Peyer's patch (tissue), 4 donors: Measurements from ENCODE around the gene AKAP6. TPM values are rescaled to one million over a fixed set of nuclear protein-coding genes. Genes with fewer than 3 reads are reported as not detected.
A peak's percentile ranks its signal among the peaks of the same experiment; 100 is the strongest.

Experiments
- DNase-seq, 3 donors: peaks; one replicate each; pipeline ENCODE4 v3.0.0-alpha.2; 2017 to 2019
- H3K27ac ChIP-seq, 4 donors: fragments of 200-600 bp; sonication (generic); one replicate each; pipeline ENCODE4 v1.5.1; 2016 to 2019
- H3K27me3 ChIP-seq, 2 donors: fragments of 200-600 bp; sonication (generic); one replicate each; pipeline ENCODE4 v1.5.1; 2019
- H3K36me3 ChIP-seq, 3 donors: fragments of 200-600 bp; sonication (generic); one replicate each; pipeline ENCODE4 v1.5.1; 2016 to 2019
- H3K4me1 ChIP-seq, 4 donors: fragments of 200-600 bp; sonication (generic); one replicate each; pipeline ENCODE4 v1.5.1; 2016 to 2019
- H3K4me3 ChIP-seq, 4 donors: fragments of 200-600 bp; sonication (generic); 1 replicate in 3 of 4; 2 replicates in 1 of 4; pipeline ENCODE4 v1.5.1; 2016 to 2019; ENCODE audit warnings: mild to moderate bottlenecking in 1 of 4
- H3K9me3 ChIP-seq, 4 donors: fragments of 200-600 bp; sonication (generic); one replicate each; pipeline ENCODE4 v1.5.1; 2016 to 2019; ENCODE audit warnings: mild to moderate bottlenecking in 1 of 4
- POLR2A ChIP-seq, 2 donors: fragments of 450-650 bp; IDR thresholded peaks; one replicate each; pipeline ENCODE4 v1.5.1; 2017; ENCODE audit warnings: antibody characterized with exemption in 2 of 2, mild to moderate bottlenecking in 2 of 2, moderate library complexity in 2 of 2
- total RNA-seq, 4 donors: library from RNA; depleted of rRNA; stranded (reverse); fragments of >200 nt; gene quantifications; one replicate each; pipeline ENCODE4 v1.1.0, GENCODE V29; 2016
- TF ChIP-seq, protein P1 (sequence below), 6 experiments: fragments of 450-650 bp in 4 of 6; fragments of 200-600 bp in 2 of 6; sonication (generic) in 1 of 6; IDR thresholded peaks; one replicate each; pipeline ENCODE4 v1.5.1; 2017 to 2019; ENCODE audit warnings: antibody characterized with exemption in 6 of 6, mild to moderate bottlenecking in 3 of 6, moderate library complexity in 1 of 6

AKAP6 gene
- total RNA-seq, 4 donors from 2014 or later = 7.6 to 21.5 (median 12.2) TPM

GRCh38 chr14:32698831-32699230 is 369.7 kb downstream of the AKAP6 start:
- H3K27ac ChIP-seq = no peak overlapping the region
- TF ChIP-seq, protein P1, sequence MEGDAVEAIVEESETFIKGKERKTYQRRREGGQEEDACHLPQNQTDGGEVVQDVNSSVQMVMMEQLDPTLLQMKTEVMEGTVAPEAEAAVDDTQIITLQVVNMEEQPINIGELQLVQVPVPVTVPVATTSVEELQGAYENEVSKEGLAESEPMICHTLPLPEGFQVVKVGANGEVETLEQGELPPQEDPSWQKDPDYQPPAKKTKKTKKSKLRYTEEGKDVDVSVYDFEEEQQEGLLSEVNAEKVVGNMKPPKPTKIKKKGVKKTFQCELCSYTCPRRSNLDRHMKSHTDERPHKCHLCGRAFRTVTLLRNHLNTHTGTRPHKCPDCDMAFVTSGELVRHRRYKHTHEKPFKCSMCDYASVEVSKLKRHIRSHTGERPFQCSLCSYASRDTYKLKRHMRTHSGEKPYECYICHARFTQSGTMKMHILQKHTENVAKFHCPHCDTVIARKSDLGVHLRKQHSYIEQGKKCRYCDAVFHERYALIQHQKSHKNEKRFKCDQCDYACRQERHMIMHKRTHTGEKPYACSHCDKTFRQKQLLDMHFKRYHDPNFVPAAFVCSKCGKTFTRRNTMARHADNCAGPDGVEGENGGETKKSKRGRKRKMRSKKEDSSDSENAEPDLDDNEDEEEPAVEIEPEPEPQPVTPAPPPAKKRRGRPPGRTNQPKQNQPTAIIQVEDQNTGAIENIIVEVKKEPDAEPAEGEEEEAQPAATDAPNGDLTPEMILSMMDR (IDR thresholded peaks at IDR 0.05) = no peak
- TF ChIP-seq POLR2A (IDR thresholded peaks at IDR 0.05) = no peak
- no peaks in the 10 kb centered on the region for H3K36me3 ChIP-seq
- no peak for DNase-seq
- no peaks in the 10 kb centered on the region for H3K4me1 ChIP-seq
- H3K27me3 ChIP-seq = no peaks in the 10 kb centered on the region
- no peaks in the 10 kb centered on the region for H3K9me3 ChIP-seq
- no peak overlapping the region for H3K4me3 ChIP-seq

DNA sequence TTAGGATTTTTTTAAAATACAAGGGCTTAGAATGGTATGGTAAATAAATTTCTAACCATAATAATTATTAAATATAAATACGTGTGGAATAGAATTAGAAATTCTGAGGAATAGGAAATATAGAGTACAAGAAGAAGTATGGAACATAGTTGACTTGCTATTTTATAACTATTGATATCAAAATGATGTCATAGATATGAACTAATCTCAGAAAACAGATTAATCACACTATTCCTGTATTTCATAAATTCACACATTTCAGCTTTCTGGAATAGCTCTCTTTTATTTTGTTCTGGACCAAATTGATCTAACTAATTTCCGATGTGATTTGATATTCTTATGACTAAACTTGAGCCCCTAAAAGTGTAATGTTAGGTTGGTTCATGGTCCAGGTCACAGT is 372.4 kb downstream of the AKAP6 start:
- TF ChIP-seq POLR2A (IDR thresholded peaks at IDR 0.05) = no peak
- H3K27me3 ChIP-seq = no peaks in the 10 kb centered on the region
- no peaks in the 10 kb centered on the region for H3K9me3 ChIP-seq
- H3K4me1 ChIP-seq = no peaks in the 10 kb centered on the region
- H3K36me3 ChIP-seq = no peaks in the 10 kb centered on the region
- no peak for DNase-seq
- H3K4me3 ChIP-seq = no peak overlapping the region
- H3K27ac ChIP-seq = no peak overlapping the region

DNA sequence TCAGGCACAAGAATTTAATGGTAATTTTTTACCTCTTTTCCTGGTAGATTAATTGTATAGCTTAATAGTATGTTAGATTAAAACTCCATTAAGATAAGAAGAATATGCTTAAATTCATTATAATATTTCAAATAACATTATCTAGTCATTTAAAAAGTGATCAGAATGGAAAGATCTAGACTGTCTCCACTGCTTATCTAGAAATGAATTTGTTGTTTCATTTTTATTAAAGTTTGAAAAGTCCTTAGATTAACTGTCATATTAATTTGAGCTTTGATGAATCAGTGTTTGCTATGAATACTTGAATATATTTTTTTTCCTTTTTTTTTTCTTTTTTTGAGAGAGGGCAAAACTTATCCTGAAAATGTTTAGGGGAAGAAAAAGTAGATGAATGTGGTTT is 373.0 kb downstream of the AKAP6 start:
- Histone ChIP-seq H3K27ac (peak overlapping the region in 2 of 4 donors; percentile 44 to 62), H3K27me3 (no peaks in the 10 kb centered on the region), H3K4me3 (no peak overlapping the region), H3K9me3 (no peaks in the 10 kb centered on the region), H3K4me1 (no peaks in the 10 kb centered on the region), H3K36me3 (no peaks in the 10 kb centered on the region)
- no peak for DNase-seq
- TF ChIP-seq, protein P1 (IDR thresholded peaks at IDR 0.05) = no peak
- no peak for TF ChIP-seq POLR2A (IDR thresholded peaks at IDR 0.05)

DNA sequence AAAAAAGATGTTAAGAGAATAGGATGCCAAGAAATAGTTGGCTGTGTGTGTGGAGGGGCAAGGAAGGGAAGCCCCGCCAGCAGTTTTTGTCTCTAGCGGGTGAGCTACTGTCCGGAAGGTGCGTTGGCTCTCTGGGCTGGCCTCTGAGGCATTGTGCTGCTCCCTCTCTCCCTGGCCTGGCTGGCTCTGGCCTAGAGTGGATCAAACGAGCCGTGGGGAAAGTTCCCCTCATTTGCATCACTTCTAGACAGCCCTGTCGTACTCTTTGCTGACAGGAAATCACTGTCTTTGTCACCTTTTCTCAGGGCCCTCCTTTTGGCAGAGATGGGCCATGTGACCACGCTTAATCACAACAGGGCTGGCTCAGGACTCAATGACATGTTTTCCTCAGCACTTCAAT is 373.5 kb downstream of the AKAP6 start:
- Histone ChIP-seq H3K36me3 (no peaks in the 10 kb centered on the region), H3K27me3 (no peaks in the 10 kb centered on the region), H3K4me1 (no peaks in the 10 kb centered on the region), H3K27ac (peak overlapping the region; percentile 32 to 62 (median 40)), H3K4me3 (no peak overlapping the region), H3K9me3 (no peaks in the 10 kb centered on the region)
- TF ChIP-seq, protein P1 (IDR thresholded peaks at IDR 0.05) = no peak
- TF ChIP-seq POLR2A (IDR thresholded peaks at IDR 0.05) = no peak
- peak in 2 of 3 donors; percentile 17 to 44 for DNase-seq

GRCh38 chr14:32703183-32703621 is 374.1 kb downstream of the AKAP6 start:
- no peaks in the 10 kb centered on the region for H3K36me3 ChIP-seq
- no peak for DNase-seq
- H3K27me3 ChIP-seq = no peaks in the 10 kb centered on the region
- no peak overlapping the region for H3K4me3 ChIP-seq
- TF ChIP-seq, protein P1 (IDR thresholded peaks at IDR 0.05) = no peak
- TF ChIP-seq POLR2A (IDR thresholded peaks at IDR 0.05) = no peak
- peak overlapping the region in 2 of 4 donors; percentile 44 to 62 for H3K27ac ChIP-seq
- no peaks in the 10 kb centered on the region for H3K4me1 ChIP-seq
- no peaks in the 10 kb centered on the region for H3K9me3 ChIP-seq

- DNase-seq = no peak
- no peak overlapping the region for H3K4me3 ChIP-seq
- TF ChIP-seq, protein P1 (IDR thresholded peaks at IDR 0.05) = no peak
- no peak for TF ChIP-seq POLR2A (IDR thresholded peaks at IDR 0.05)
- H3K36me3 ChIP-seq = no peaks in the 10 kb centered on the region
- peaks cover 0 to 7% (median 0%) of the 10 kb centered on the region in 4 donors for H3K4me1 ChIP-seq
- H3K27ac ChIP-seq = peak overlapping the region in 1 of 4 donors; percentile 17
- H3K9me3 ChIP-seq = no peaks in the 10 kb centered on the region
- H3K27me3 ChIP-seq = no peaks in the 10 kb centered on the region
Measured at GRCh38 chr14:32706721-32707519, 377.8 kb downstream of the AKAP6 start.
